ENCODE measurements around the gene SYDE1.

Gene SYDE1

GRCh38 chr19:15115762-15116615, 8.8 kb downstream of the SYDE1 start:
- Histone ChIP-seq H3K27ac (replicated peaks) (no peak overlapping the region), H3K4me3 (replicated peaks; ENCODE audit: insufficient read depth, low read length) (no peak overlapping the region), H3K27me3 (ENCODE audit: insufficient read depth, poor library complexity, severe bottlenecking) (no peaks in the 10 kb centered on the region)
- DNase-seq (ENCODE audit: low read depth in 1 of 2, low spot score in 1 of 2): no peak
- TF ChIP-seq REST (IDR thresholded peaks at IDR 0.05; ENCODE audit: insufficient replicate concordance, low read depth): no peak
- no peak for TF ChIP-seq GABPA (IDR thresholded peaks at IDR 0.05; ENCODE audit: low read depth)
- no peak for TF ChIP-seq CTCF (IDR thresholded peaks at IDR 0.05; ENCODE audit: insufficient read depth, low read length)
- no peak for TF ChIP-seq SPI1 (IDR thresholded peaks at IDR 0.05; ENCODE audit: borderline replicate concordance, low read depth)
- TF ChIP-seq POLR2AphosphoS5 (IDR thresholded peaks at IDR 0.05; ENCODE audit: low read depth): no peak

GRCh38 chr19:15116856-15117255, 9.7 kb downstream of the SYDE1 start:
- Histone ChIP-seq H3K27me3 (ENCODE audit: insufficient read depth, poor library complexity, severe bottlenecking) (no peaks in the 10 kb centered on the region), H3K4me3 (replicated peaks; ENCODE audit: insufficient read depth, low read length) (no peak overlapping the region), H3K27ac (replicated peaks) (no peak overlapping the region)
- no peak for TF ChIP-seq POLR2AphosphoS5 (IDR thresholded peaks at IDR 0.05; ENCODE audit: low read depth)
- no peak for DNase-seq (ENCODE audit: low read depth in 1 of 2, low spot score in 1 of 2)

- Histone ChIP-seq H3K27me3 (ENCODE audit: insufficient read depth, poor library complexity, severe bottlenecking) (no peaks in the 10 kb centered on the region), H3K27ac (replicated peaks) (no peak overlapping the region)
Observed at GRCh38 chr19:15118248-15118647, 11.0 kb downstream of the SYDE1 start.

More at GRCh38 chr19:15118248-15118647, 11.0 kb downstream of the SYDE1 start:
- DNase-seq (ENCODE audit: low read depth in 1 of 2, low spot score in 1 of 2): no peak
- TF ChIP-seq POLR2AphosphoS5 (IDR thresholded peaks at IDR 0.05; ENCODE audit: low read depth) (no peak; the same call in 1 of the 2 replicates), GABPA (IDR thresholded peaks at IDR 0.05; ENCODE audit: low read depth) (no peak), SPI1 (IDR thresholded peaks at IDR 0.05; ENCODE audit: borderline replicate concordance, low read depth) (no peak), REST (IDR thresholded peaks at IDR 0.05; ENCODE audit: insufficient replicate concordance, low read depth) (no peak), CTCF (IDR thresholded peaks at IDR 0.05; ENCODE audit: insufficient read depth, low read length) (no peak)
- no peak overlapping the region for H3K4me3 ChIP-seq (replicated peaks; ENCODE audit: insufficient read depth, low read length)

All from HL-60 (cell line).